ENCODE data around the gene ARSA. TPM values are rescaled to one million over a fixed set of nuclear protein-coding genes. Genes with fewer than 3 reads are reported as not detected.
"Not testable (repeated sequence)": the region's sequence is repeated elsewhere in the genome, so short reads cannot be mapped to it uniquely, and the experiment has no call there.

Gene ARSA
- 4.5 TPM for total RNA-seq

GRCh38 chr22:50627642-50628542 is at the start of gene ARSA:
TSS of gene ARSA (minus strand) at chr22:50628152. CDS start at chr22:50627779, 373 bp downstream.
- peak; percentile 90 for DNase-seq (ENCODE audit: low spot score in 2 of 2)
- no peak for FAIRE-seq

- FAIRE-seq (no peak), DNase-seq (ENCODE audit: low spot score in 2 of 2) (peak in 1 of 2 donors; percentile 14)
These were observed 48.9 kb upstream of the ARSA start for GRCh38 chr22:50676661-50677492.

GRCh38 chr22:50676180-50676636 is 48.3 kb upstream of the ARSA start:
- no peak for FAIRE-seq
- DNase-seq (ENCODE audit: low spot score in 2 of 2): peak in 1 of 2 donors; percentile 17

GRCh38 chr22:50675553-50676179 is 47.7 kb upstream of the ARSA start:
- FAIRE-seq (no peak), DNase-seq (ENCODE audit: low spot score in 2 of 2) (peak in 1 of 2 donors; percentile 20)

GRCh38 chr22:50674606-50675552 is 46.9 kb upstream of the ARSA start:
- DNase-seq (ENCODE audit: low spot score in 2 of 2) (peak; percentile 70 to 71), FAIRE-seq (no peak)

- FAIRE-seq (no peak), DNase-seq (ENCODE audit: low spot score in 2 of 2) (peak; percentile 44)
These were observed 46.2 kb upstream of the ARSA start for GRCh38 chr22:50674130-50674500.

GRCh38 chr22:50673231-50674129 is 45.5 kb upstream of the ARSA start:
- FAIRE-seq (no peak), DNase-seq (ENCODE audit: low spot score in 2 of 2) (peak; percentile 47 to 58)

- FAIRE-seq (no peak), DNase-seq (ENCODE audit: low spot score in 2 of 2) (peak; percentile 34 to 48)
These were observed 44.7 kb upstream of the ARSA start, which contains the start of gene SHANK3 for GRCh38 chr22:50672471-50673230. TSS of gene SHANK3 (plus strand) at chr22:50672823.

- FAIRE-seq (no peak), DNase-seq (ENCODE audit: low spot score in 2 of 2) (peak in 1 of 2 donors; percentile 10)
These were observed 44.1 kb upstream of the ARSA start for GRCh38 chr22:50672041-50672440.

GRCh38 chr22:50671641-50672040 is 43.7 kb upstream of the ARSA start:
- DNase-seq (ENCODE audit: low spot score in 2 of 2) (peak; percentile 23 to 42), FAIRE-seq (no peak)

GRCh38 chr22:50670914-50671538 is 43.1 kb upstream of the ARSA start:
- DNase-seq (ENCODE audit: low spot score in 2 of 2): peak in 1 of 2 donors; percentile 11

GRCh38 chr22:50670513-50670912 is 42.6 kb upstream of the ARSA start:
- DNase-seq (ENCODE audit: low spot score in 2 of 2): peak in 1 of 2 donors; percentile 25
- FAIRE-seq: no peak

More at GRCh38 chr22:50670914-50671538, 43.1 kb upstream of the ARSA start:
- no peak for FAIRE-seq

GRCh38 chr22:50665738-50666137 is 37.8 kb upstream of the ARSA start:
- FAIRE-seq (no peak), DNase-seq (ENCODE audit: low spot score in 2 of 2) (no peak)

GRCh38 chr22:50665212-50665611 is 37.3 kb upstream of the ARSA start:
- DNase-seq (ENCODE audit: low spot score in 2 of 2) (no peak), FAIRE-seq (no peak)

- DNase-seq (ENCODE audit: low spot score in 2 of 2): no peak
- FAIRE-seq: no peak
These were observed 32.4 kb upstream of the ARSA start for GRCh38 chr22:50660306-50660705.

GRCh38 chr22:50659711-50660110 is 31.8 kb upstream of the ARSA start:
- not testable (repeated sequence) for DNase-seq (ENCODE audit: low spot score in 2 of 2); FAIRE-seq

- no peak for FAIRE-seq
- no peak for DNase-seq (ENCODE audit: low spot score in 2 of 2)
These were observed 30.0 kb upstream of the ARSA start for GRCh38 chr22:50657925-50658324.
